ENCODE data around the gene MS4A18.

The MS4A18 gene

DNA sequence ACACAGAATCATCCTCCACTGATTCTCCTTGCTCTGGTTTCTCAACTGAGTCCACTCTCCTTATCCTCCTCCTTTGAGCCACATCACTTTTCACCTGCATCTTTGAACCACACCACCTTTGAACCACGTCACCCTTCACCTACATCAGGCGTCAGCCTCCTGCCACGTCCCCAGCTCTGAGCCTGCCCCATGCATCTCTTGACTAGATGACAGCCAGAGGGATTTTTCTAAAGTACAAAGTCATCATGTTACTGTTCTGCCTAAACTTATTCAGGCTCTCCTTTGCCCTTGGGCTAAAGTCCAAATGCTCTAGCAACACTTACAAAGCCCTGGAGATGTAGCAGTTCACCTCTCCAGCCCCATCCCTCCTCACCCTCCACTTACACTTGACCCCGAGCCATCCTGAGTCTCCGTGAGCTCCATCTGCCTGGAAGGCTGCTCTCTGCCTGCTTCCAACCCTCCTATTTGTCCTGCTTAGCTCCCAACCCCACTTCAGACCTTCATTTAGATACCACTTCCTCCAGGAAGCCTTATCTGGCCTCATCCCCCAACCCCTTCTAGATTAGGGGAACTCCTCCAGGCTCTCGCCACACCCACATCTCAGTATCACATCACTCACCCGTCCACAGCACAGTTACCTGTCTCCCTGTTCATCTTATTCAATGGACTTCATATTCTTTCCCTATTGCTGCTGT lies 56.9 kb downstream of the MS4A18 start:
- no peak for TF ChIP-seq ZFX (IDR thresholded peaks at IDR 0.05; ENCODE audit: borderline replicate concordance)
- TF ChIP-seq, protein P1, sequence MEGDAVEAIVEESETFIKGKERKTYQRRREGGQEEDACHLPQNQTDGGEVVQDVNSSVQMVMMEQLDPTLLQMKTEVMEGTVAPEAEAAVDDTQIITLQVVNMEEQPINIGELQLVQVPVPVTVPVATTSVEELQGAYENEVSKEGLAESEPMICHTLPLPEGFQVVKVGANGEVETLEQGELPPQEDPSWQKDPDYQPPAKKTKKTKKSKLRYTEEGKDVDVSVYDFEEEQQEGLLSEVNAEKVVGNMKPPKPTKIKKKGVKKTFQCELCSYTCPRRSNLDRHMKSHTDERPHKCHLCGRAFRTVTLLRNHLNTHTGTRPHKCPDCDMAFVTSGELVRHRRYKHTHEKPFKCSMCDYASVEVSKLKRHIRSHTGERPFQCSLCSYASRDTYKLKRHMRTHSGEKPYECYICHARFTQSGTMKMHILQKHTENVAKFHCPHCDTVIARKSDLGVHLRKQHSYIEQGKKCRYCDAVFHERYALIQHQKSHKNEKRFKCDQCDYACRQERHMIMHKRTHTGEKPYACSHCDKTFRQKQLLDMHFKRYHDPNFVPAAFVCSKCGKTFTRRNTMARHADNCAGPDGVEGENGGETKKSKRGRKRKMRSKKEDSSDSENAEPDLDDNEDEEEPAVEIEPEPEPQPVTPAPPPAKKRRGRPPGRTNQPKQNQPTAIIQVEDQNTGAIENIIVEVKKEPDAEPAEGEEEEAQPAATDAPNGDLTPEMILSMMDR (IDR thresholded peaks at IDR 0.05): no peak
- no peak overlapping the region for H3K27ac ChIP-seq

DNA sequence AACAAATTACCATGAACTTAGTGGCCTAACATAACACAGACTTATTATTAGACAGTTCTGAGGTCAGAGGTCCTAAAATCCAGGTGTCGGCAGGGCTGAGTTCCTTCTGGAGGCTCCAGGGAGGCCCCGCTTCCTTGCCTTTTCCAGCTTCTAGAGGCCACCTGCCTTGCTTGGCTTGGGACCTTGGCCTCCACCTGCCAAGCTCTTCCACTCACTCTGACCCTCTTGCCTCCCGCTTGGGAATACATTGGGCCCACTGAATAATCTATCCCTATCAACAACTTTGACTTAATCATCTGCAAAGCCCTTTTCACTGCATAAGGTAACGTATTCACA lies 57.4 kb downstream of the MS4A18 start:
- H3K27ac ChIP-seq: no peak overlapping the region

DNA sequence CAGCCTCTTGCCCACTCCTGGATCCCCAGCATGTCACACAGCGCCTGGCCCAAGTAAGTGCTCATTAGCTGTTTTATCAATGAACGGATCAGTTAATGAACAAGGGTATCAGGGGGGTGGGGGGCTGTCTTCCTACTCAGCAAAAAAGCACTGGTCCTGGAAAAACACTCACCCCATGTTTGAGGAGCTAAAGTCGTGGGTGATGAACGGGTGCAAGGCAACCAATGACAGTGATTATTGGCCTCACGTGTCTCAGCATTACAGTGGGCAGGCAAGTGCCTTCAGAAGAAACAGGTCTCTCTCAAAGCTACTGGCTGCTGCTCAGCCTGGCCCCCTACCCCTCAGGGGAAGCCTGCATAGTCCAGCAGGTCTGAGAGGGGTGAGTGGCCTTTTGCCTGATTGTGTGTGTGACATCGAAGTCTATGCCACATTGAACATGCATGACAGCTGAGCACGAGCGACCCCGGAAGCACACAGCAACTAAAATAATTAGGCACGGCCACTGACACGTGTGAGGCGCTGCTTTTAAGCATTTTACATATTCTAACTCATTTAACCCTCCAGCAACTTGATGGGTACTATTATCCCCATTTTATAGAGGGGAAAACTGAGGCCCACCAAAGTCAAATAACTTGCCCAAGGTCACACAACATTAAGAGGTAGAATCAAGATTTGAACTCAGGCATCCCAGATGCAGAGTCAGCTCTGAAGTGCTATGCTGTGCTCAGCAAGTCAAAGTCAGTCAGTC lies 58.0 kb downstream of the MS4A18 start:
- TF ChIP-seq, protein P1 (IDR thresholded peaks at IDR 0.05): no peak
- H3K27ac ChIP-seq: no peak overlapping the region

More for the DNA sequence above, 57.4 kb downstream of the MS4A18 start:
- no peak for TF ChIP-seq ZFX (IDR thresholded peaks at IDR 0.05; ENCODE audit: borderline replicate concordance)
- TF ChIP-seq, protein P1 (IDR thresholded peaks at IDR 0.05): no peak

DNA sequence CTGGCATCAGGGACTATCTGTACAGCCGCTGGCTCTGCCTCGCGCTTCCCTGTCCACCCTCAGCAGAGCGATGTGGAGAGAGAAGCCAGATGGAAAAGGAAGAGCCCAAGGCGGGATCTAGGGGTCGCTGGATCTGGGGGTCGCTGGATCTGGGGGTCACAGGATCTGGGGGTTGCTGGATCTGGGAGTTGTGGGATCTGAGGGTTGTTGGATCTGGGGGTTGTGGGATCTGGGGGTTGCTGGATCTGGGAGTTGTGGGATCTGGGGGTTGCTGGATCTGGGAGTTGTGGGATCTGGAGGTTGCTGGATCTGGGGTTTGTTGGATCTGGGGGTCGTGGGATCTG lies 58.6 kb downstream of the MS4A18 start:
- no peak overlapping the region for H3K27ac ChIP-seq
- TF ChIP-seq ZFX (IDR thresholded peaks at IDR 0.05; ENCODE audit: borderline replicate concordance): no peak
- TF ChIP-seq, protein P1 (IDR thresholded peaks at IDR 0.05): no peak

DNA sequence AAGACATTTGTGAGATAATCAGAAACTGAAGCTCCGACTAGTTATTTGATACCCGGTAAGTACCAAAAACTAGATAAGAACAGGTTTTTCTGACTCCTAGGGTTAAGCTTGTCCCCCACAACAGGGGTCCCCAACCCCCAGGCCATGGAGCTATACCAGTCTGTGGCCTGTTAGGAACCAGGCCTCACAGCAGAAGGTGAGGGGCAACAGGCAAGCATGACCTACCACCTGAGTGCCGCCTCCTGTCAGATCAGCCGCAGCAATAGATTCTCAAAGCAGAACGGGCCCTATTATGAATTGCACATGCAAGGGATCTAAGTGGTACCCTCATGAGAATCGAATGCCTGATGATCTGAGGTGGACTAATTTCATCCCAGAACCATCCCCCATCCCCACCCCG lies 59.4 kb downstream of the MS4A18 start:
- TF ChIP-seq, protein P1 (IDR thresholded peaks at IDR 0.05): no peak
- TF ChIP-seq ZFX (IDR thresholded peaks at IDR 0.05; ENCODE audit: borderline replicate concordance): no peak
- H3K27ac ChIP-seq: no peak overlapping the region

DNA sequence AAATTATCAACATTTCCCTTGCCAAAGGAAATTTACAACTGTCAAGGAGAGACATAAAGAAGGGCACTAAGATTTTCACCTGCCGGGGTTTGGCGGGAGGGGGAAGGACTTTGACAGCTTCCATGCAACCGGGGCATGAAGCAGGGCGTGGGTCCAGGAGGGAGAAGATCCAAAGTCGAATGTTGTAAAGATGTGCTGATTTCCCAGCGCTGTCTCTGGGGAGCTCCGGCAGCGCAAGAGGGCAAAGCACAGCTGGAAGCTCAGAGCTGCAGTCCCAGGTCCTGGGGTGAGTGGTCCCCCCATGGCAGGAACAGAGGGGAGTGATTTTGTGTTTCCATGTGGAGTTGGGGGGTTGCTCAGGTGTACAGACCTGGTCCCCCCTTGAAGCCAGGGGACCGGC lies 60.6 kb downstream of the MS4A18 start, which contains the start of gene MS4A10:
TSS of gene MS4A10 (plus strand) at position 198 of the 400 bp plus-strand sequence. CDS start 5,003 bp downstream, outside the sequence.
- H3K27ac ChIP-seq: no peak within 1 kb of the TSS
- TF ChIP-seq, protein P1 (IDR thresholded peaks at IDR 0.05): no peak
- TF ChIP-seq ZFX (IDR thresholded peaks at IDR 0.05; ENCODE audit: borderline replicate concordance): no peak

DNA sequence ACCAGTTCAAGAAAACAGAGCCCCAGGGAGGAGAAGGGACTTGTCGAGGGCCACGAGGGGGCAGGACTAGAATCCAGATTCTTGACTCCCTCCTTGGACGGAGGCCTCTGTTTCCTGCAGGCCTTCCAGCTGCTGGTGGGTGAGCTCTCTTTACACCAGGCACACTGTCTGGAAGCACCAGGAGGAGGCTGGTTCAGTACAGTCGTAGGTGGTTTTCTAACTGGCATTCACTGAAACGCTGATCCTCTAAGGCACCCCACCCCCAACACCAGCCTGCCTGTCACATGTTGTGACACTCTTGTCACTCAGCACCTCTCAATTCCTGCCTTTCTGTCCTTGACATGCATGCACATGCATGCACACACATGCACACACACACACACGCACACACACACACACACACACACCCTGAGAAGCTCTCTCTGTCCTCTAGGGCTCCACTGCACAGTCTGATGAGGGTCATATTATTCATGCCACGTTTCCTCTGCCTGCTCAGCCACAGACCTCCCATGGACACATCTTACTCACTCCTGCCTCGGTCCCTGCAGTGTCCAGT lies 61.4 kb downstream of the MS4A18 start:
- no peak for TF ChIP-seq ZFX (IDR thresholded peaks at IDR 0.05; ENCODE audit: borderline replicate concordance)
- TF ChIP-seq, protein P1 (IDR thresholded peaks at IDR 0.05): no peak
- H3K27ac ChIP-seq: no peak overlapping the region
